Measurements from ENCODE around the gene RFXANK. TPM values are rescaled to one million over a fixed set of nuclear protein-coding genes. Genes with fewer than 3 reads are reported as not detected.
A peak's percentile ranks its signal among the peaks of the same experiment; 100 is the strongest.

Gene RFXANK
- total RNA-seq, 1 experiment from 2014 or later = 47.7 TPM

GRCh38 chr19:19205416-19206410, 13.7 kb downstream of the RFXANK start:
- peaks cover 15% of the 10 kb centered on the region for H3K36me3 ChIP-seq
- no peak for DNase-seq (ENCODE audit: low read depth in 1 of 2, low spot score in 2 of 2)
- H3K27me3 ChIP-seq (replicated peaks) = peaks cover 20% of the 10 kb centered on the region; the same call in 1 of the 2 replicates
- peaks cover 14% of the 10 kb centered on the region for H3K4me1 ChIP-seq (replicated peaks)
- no peak overlapping the region for H3K27ac ChIP-seq
- no peaks in the 10 kb centered on the region for H3K9me3 ChIP-seq (replicated peaks)
- no peak overlapping the region for H3K4me3 ChIP-seq

GRCh38 chr19:19206938-19207337, 14.9 kb downstream of the RFXANK start:
- no peak for DNase-seq (ENCODE audit: low read depth in 1 of 2, low spot score in 2 of 2)
- Histone ChIP-seq H3K36me3 (peaks cover 10% of the 10 kb centered on the region; the same call in 1 of the 2 replicates), H3K4me1 (replicated peaks) (peaks cover 14% of the 10 kb centered on the region), H3K4me3 (no peak overlapping the region), H3K27me3 (replicated peaks) (peaks cover 28% of the 10 kb centered on the region), H3K9me3 (replicated peaks) (no peaks in the 10 kb centered on the region), H3K27ac (no peak overlapping the region)

GRCh38 chr19:19207637-19208572, 15.8 kb downstream of the RFXANK start:
- H3K4me3 ChIP-seq = no peak overlapping the region
- peaks cover 6% of the 10 kb centered on the region for H3K4me1 ChIP-seq (replicated peaks)
- DNase-seq (ENCODE audit: low read depth in 1 of 2, low spot score in 2 of 2) = no peak
- peaks cover 2% of the 10 kb centered on the region; the same call in 1 of the 2 replicates for H3K36me3 ChIP-seq
- peaks cover 36% of the 10 kb centered on the region for H3K27me3 ChIP-seq (replicated peaks)
- H3K9me3 ChIP-seq (replicated peaks) = no peaks in the 10 kb centered on the region
- H3K27ac ChIP-seq = no peak overlapping the region

- no peak overlapping the region for H3K4me3 ChIP-seq
- no peaks in the 10 kb centered on the region for H3K36me3 ChIP-seq
- peaks cover 41% of the 10 kb centered on the region for H3K27me3 ChIP-seq (replicated peaks)
- H3K27ac ChIP-seq = no peak overlapping the region
- no peaks in the 10 kb centered on the region for H3K4me1 ChIP-seq (replicated peaks)
- no peaks in the 10 kb centered on the region for H3K9me3 ChIP-seq (replicated peaks)
- no peak for DNase-seq (ENCODE audit: low read depth in 1 of 2, low spot score in 2 of 2)
Observed at GRCh38 chr19:19209372-19209771, 17.3 kb downstream of the RFXANK start.

GRCh38 chr19:19211499-19212420, 19.7 kb downstream of the RFXANK start, which contains the start of gene NCAN:
Gene NCAN, plus strand, starts transcription at chr19:19211958. Its CDS starts 4,996 bp downstream, at chr19:19216954.
- Histone ChIP-seq H3K36me3 (no peaks in the 10 kb centered on the region), H3K27me3 (replicated peaks) (peaks cover 35% of the 10 kb centered on the region), H3K4me3 (no peak within 1 kb of the TSS), H3K4me1 (replicated peaks) (no peaks in the 10 kb centered on the region), H3K9me3 (replicated peaks) (no peaks in the 10 kb centered on the region), H3K27ac (no peak within 1 kb of the TSS)
- peak in 1 of 2 experiments; percentile 42 for DNase-seq (ENCODE audit: low read depth in 1 of 2, low spot score in 2 of 2)

- Histone ChIP-seq H3K4me1 (replicated peaks) (no peaks in the 10 kb centered on the region), H3K4me3 (no peak overlapping the region), H3K27me3 (replicated peaks) (peaks cover 41% of the 10 kb centered on the region), H3K9me3 (replicated peaks) (peaks cover 4% of the 10 kb centered on the region; the same call in 1 of the 2 replicates), H3K27ac (no peak overlapping the region), H3K36me3 (no peaks in the 10 kb centered on the region)
- DNase-seq (ENCODE audit: low read depth in 1 of 2, low spot score in 2 of 2) = no peak
Observed at GRCh38 chr19:19212916-19213315, 20.9 kb downstream of the RFXANK start.

- Histone ChIP-seq H3K4me1 (replicated peaks) (no peaks in the 10 kb centered on the region), H3K36me3 (no peaks in the 10 kb centered on the region), H3K27me3 (replicated peaks) (peaks cover 41% of the 10 kb centered on the region), H3K9me3 (replicated peaks) (peaks cover 4% of the 10 kb centered on the region; the same call in 1 of the 2 replicates), H3K27ac (no peak overlapping the region), H3K4me3 (no peak overlapping the region)
- DNase-seq (ENCODE audit: low read depth in 1 of 2, low spot score in 2 of 2) = no peak
Observed at GRCh38 chr19:19213426-19214158, 21.5 kb downstream of the RFXANK start.

GRCh38 chr19:19214159-19214490, 22.1 kb downstream of the RFXANK start:
- no peak for DNase-seq (ENCODE audit: low read depth in 1 of 2, low spot score in 2 of 2)
- H3K4me1 ChIP-seq (replicated peaks) = no peaks in the 10 kb centered on the region
- H3K9me3 ChIP-seq (replicated peaks) = peaks cover 4% of the 10 kb centered on the region; the same call in 1 of the 2 replicates
- H3K27ac ChIP-seq = no peak overlapping the region
- no peaks in the 10 kb centered on the region for H3K36me3 ChIP-seq
- H3K4me3 ChIP-seq = no peak overlapping the region
- H3K27me3 ChIP-seq (replicated peaks) = peaks cover 38% of the 10 kb centered on the region

- DNase-seq (ENCODE audit: low read depth in 1 of 2, low spot score in 2 of 2) = peak; percentile 22 to 65
- Histone ChIP-seq H3K27me3 (replicated peaks) (peaks cover 38% of the 10 kb centered on the region), H3K36me3 (no peaks in the 10 kb centered on the region), H3K4me1 (replicated peaks) (no peaks in the 10 kb centered on the region), H3K27ac (no peak overlapping the region), H3K4me3 (no peak overlapping the region), H3K9me3 (replicated peaks) (peaks cover 4% of the 10 kb centered on the region; the same call in 1 of the 2 replicates)
Observed at GRCh38 chr19:19214892-19215291, 22.8 kb downstream of the RFXANK start.

GRCh38 chr19:19215792-19216191, 23.7 kb downstream of the RFXANK start:
- no peak overlapping the region for H3K4me3 ChIP-seq
- H3K36me3 ChIP-seq = no peaks in the 10 kb centered on the region
- no peak overlapping the region for H3K27ac ChIP-seq
- H3K27me3 ChIP-seq (replicated peaks) = peaks cover 40% of the 10 kb centered on the region
- H3K4me1 ChIP-seq (replicated peaks) = no peaks in the 10 kb centered on the region
- H3K9me3 ChIP-seq (replicated peaks) = peaks cover 4% of the 10 kb centered on the region; the same call in 1 of the 2 replicates
- no peak for DNase-seq (ENCODE audit: low read depth in 1 of 2, low spot score in 2 of 2)

GRCh38 chr19:19217099-19217498, 25.0 kb downstream of the RFXANK start:
- Histone ChIP-seq H3K36me3 (no peaks in the 10 kb centered on the region), H3K4me3 (no peak overlapping the region), H3K27ac (no peak overlapping the region), H3K9me3 (replicated peaks) (peaks cover 4% of the 10 kb centered on the region; the same call in 1 of the 2 replicates), H3K27me3 (replicated peaks) (peaks cover 32% of the 10 kb centered on the region), H3K4me1 (replicated peaks) (no peaks in the 10 kb centered on the region)
- no peak for DNase-seq (ENCODE audit: low read depth in 1 of 2, low spot score in 2 of 2)

- DNase-seq (ENCODE audit: low read depth in 1 of 2, low spot score in 2 of 2) = no peak
- Histone ChIP-seq H3K9me3 (replicated peaks) (peaks cover 4% of the 10 kb centered on the region; the same call in 1 of the 2 replicates), H3K27ac (no peak overlapping the region), H3K4me3 (no peak overlapping the region), H3K36me3 (no peaks in the 10 kb centered on the region), H3K27me3 (replicated peaks) (peaks cover 25% of the 10 kb centered on the region), H3K4me1 (replicated peaks) (no peaks in the 10 kb centered on the region)
Observed at GRCh38 chr19:19218911-19219310, 26.9 kb downstream of the RFXANK start.
